K562 (cell line): Measurements from ENCODE around the gene ZNF154.

Experiments used
- BCL6 ChIP-seq: fragments of 250-450 bp; sonication (Bioruptor Pico); IDR thresholded peaks from 2 replicates; pipeline ENCODE4 v1.4.0; 2020
- CBFB ChIP-seq: sonication (generic); formaldehyde crosslinking; IDR thresholded peaks from 2 replicates; pipeline ENCODE4 v1.4.0; 2020; ENCODE audit warnings: mild to moderate bottlenecking, missing genetic modification reagents
- CEBPZ ChIP-seq: fragments of 150-350 bp; IDR thresholded peaks from 2 replicates; pipeline ENCODE4 v1.6.1; 2014; ENCODE audit warnings: low read depth, mild to moderate bottlenecking, low read length, borderline replicate concordance
- CLOCK ChIP-seq: fragments of 250-450 bp; sonication (Bioruptor Pico); IDR thresholded peaks from 2 replicates; pipeline ENCODE4 v1.4.0; 2020; ENCODE audit warnings: mild to moderate bottlenecking, moderate library complexity, borderline replicate concordance
- EP300 ChIP-seq: IDR thresholded peaks from 2 replicates; pipeline ENCODE4 v1.6.1; 2012; ENCODE audit warnings: low read length, improper control_type of control experiment
- HNRNPH1 ChIP-seq: fragments of 200-400 bp; formaldehyde crosslinking; optimal IDR thresholded peaks from 2 replicates; pipeline ENCODE3; 2017; ENCODE audit warnings: low read depth, mild to moderate bottlenecking, low read length, moderate library complexity
- JUND ChIP-seq, 2 experiments: IDR thresholded peaks; 2 replicates in 1 of 2; 3 replicates in 1 of 2; pipeline ENCODE4 v1.6.1; 2011; ENCODE audit warnings: borderline replicate concordance in 2 of 2, low read depth in 2 of 2, low read length in 2 of 2, improper control_type of control experiment in 1 of 2, missing biosample characterization in 1 of 2, missing genetic modification characterization in 1 of 2, missing genetic modification reagents in 1 of 2
- MAZ ChIP-seq, 2 experiments: fragments of 450-650 bp in 1 of 2; sonication (generic) in 1 of 2; formaldehyde crosslinking; IDR thresholded peaks in 1 of 2; conservative IDR thresholded peaks in 1 of 2; 2 replicates each; pipeline versions ENCODE4 v1.4.0 to v1.5.0; 2020; ENCODE audit warnings: mild to moderate bottlenecking in 1 of 2, missing genetic modification reagents in 1 of 2
- MECOM ChIP-seq: fragments of 250-450 bp; sonication (Bioruptor Pico); IDR thresholded peaks from 2 replicates; pipeline ENCODE4 v1.8.0; 2022; ENCODE audit warnings: inconsistent platforms
- NRF1 ChIP-seq, 2 experiments: fragments of 450-650 bp; IDR thresholded peaks in 1 of 2; conservative IDR thresholded peaks in 1 of 2; 2 replicates each; pipeline ENCODE4 v1.6.1; 2014; ENCODE audit warnings: mild to moderate bottlenecking in 2 of 2
- TF ChIP-seq, protein P1 (sequence below), 3 experiments: fragments of 200-800 bp in 1 of 3; fragments of 250-450 bp in 1 of 3; fragments of 450-650 bp in 1 of 3; sonication (Bioruptor Pico) in 1 of 3; sonication (Bioruptor generic) in 1 of 3; formaldehyde crosslinking in 1 of 3; IDR thresholded peaks; 2 replicates each; pipeline versions ENCODE4 v1.6.1 to v1.8.0; 2016 to 2022; ENCODE audit warnings: mild to moderate bottlenecking in 2 of 3, missing genetic modification characterization in 2 of 3, missing compliant biosample characterization in 1 of 3, moderate library complexity in 1 of 3
- TF ChIP-seq, protein P2 (sequence below): fragments of 250-450 bp; sonication (Bioruptor Pico); IDR thresholded peaks from 2 replicates; pipeline ENCODE4 v1.4.0; 2020; ENCODE audit warnings: mild to moderate bottlenecking, moderate library complexity
- TF ChIP-seq, protein P3 (sequence below), 3 experiments: IDR thresholded peaks in 2 of 3; conservative IDR thresholded peaks in 1 of 3; 2 replicates each; pipeline ENCODE4 v1.5.1; 2011 to 2012; ENCODE audit warnings: low read length in 3 of 3, mild to moderate bottlenecking in 3 of 3, control low read depth in 2 of 3, improper control_type of control experiment in 1 of 3, inconsistent platforms in 1 of 3, low read depth in 1 of 3, mixed read lengths in 1 of 3, moderate library complexity in 1 of 3; ENCODE audit not compliant: insufficient read depth in 2 of 3

- TF ChIP-seq, protein P1, sequence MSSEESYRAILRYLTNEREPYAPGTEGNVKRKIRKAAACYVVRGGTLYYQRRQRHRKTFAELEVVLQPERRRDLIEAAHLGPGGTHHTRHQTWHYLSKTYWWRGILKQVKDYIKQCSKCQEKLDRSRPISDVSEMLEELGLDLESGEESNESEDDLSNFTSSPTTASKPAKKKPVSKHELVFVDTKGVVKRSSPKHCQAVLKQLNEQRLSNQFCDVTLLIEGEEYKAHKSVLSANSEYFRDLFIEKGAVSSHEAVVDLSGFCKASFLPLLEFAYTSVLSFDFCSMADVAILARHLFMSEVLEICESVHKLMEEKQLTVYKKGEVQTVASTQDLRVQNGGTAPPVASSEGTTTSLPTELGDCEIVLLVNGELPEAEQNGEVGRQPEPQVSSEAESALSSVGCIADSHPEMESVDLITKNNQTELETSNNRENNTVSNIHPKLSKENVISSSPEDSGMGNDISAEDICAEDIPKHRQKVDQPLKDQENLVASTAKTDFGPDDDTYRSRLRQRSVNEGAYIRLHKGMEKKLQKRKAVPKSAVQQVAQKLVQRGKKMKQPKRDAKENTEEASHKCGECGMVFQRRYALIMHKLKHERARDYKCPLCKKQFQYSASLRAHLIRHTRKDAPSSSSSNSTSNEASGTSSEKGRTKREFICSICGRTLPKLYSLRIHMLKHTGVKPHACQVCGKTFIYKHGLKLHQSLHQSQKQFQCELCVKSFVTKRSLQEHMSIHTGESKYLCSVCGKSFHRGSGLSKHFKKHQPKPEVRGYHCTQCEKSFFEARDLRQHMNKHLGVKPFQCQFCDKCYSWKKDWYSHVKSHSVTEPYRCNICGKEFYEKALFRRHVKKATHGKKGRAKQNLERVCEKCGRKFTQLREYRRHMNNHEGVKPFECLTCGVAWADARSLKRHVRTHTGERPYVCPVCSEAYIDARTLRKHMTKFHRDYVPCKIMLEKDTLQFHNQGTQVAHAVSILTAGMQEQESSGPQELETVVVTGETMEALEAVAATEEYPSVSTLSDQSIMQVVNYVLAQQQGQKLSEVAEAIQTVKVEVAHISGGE (CRISPR knock-in tag; IDR thresholded peaks at IDR 0.05) = no peak
- TF ChIP-seq, protein P2, sequence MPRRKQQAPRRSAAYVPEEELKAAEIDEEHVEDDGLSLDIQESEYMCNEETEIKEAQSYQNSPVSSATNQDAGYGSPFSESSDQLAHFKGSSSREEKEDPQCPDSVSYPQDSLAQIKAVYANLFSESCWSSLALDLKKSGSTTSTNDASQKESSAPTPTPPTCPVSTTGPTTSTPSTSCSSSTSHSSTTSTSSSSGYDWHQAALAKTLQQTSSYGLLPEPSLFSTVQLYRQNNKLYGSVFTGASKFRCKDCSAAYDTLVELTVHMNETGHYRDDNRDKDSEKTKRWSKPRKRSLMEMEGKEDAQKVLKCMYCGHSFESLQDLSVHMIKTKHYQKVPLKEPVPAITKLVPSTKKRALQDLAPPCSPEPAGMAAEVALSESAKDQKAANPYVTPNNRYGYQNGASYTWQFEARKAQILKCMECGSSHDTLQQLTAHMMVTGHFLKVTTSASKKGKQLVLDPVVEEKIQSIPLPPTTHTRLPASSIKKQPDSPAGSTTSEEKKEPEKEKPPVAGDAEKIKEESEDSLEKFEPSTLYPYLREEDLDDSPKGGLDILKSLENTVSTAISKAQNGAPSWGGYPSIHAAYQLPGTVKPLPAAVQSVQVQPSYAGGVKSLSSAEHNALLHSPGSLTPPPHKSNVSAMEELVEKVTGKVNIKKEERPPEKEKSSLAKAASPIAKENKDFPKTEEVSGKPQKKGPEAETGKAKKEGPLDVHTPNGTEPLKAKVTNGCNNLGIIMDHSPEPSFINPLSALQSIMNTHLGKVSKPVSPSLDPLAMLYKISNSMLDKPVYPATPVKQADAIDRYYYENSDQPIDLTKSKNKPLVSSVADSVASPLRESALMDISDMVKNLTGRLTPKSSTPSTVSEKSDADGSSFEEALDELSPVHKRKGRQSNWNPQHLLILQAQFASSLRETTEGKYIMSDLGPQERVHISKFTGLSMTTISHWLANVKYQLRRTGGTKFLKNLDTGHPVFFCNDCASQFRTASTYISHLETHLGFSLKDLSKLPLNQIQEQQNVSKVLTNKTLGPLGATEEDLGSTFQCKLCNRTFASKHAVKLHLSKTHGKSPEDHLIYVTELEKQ (CRISPR knock-in tag) = no peak
- TF ChIP-seq CBFB (CRISPR knock-in tag) (no peak), MAZ (CRISPR knock-in tag; conservative IDR thresholded peaks at IDR 0.05 in 1 of 2, IDR thresholded peaks at IDR 0.05 in 1 of 2) (no peak), HNRNPH1 (no peak), EP300 (no peak), CEBPZ (no peak), BCL6 (CRISPR knock-in tag) (no peak), CLOCK (CRISPR knock-in tag) (no peak), MECOM (CRISPR knock-in tag) (no peak), NRF1 (conservative IDR thresholded peaks at IDR 0.05 in 1 of 2, IDR thresholded peaks at IDR 0.05 in 1 of 2) (no peak), JUND (IDR thresholded peaks at IDR 0.05; ENCODE audit: borderline replicate concordance, low read depth, low read length) (no peak), JUND (tag; IDR thresholded peaks at IDR 0.05; ENCODE audit: borderline replicate concordance, low read depth, low read length) (no peak)
- TF ChIP-seq, protein P3, sequence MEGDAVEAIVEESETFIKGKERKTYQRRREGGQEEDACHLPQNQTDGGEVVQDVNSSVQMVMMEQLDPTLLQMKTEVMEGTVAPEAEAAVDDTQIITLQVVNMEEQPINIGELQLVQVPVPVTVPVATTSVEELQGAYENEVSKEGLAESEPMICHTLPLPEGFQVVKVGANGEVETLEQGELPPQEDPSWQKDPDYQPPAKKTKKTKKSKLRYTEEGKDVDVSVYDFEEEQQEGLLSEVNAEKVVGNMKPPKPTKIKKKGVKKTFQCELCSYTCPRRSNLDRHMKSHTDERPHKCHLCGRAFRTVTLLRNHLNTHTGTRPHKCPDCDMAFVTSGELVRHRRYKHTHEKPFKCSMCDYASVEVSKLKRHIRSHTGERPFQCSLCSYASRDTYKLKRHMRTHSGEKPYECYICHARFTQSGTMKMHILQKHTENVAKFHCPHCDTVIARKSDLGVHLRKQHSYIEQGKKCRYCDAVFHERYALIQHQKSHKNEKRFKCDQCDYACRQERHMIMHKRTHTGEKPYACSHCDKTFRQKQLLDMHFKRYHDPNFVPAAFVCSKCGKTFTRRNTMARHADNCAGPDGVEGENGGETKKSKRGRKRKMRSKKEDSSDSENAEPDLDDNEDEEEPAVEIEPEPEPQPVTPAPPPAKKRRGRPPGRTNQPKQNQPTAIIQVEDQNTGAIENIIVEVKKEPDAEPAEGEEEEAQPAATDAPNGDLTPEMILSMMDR (IDR thresholded peaks at IDR 0.05 in 2 of 3, conservative IDR thresholded peaks at IDR 0.05 in 1 of 3; ENCODE audit: insufficient read depth in 2 of 3, low read depth in 1 of 3, low read length in 3 of 3) = no peak
These were observed 22.3 kb downstream of the ZNF154 start for GRCh38 chr19:57686727-57687126.
